RWPE2 (cell line): ENCODE results near the gene VWA3A.
A peak's percentile ranks its signal among the peaks of the same experiment; 100 is the strongest.

Source experiments
- ATAC-seq: fragments of 200-7000 bp; cut with Tn5 transposase; 3 replicates; pipeline ENCODE4 v1.9.1; 2021; ENCODE audit warnings: low read depth
- DNase-seq: peaks from one replicate; pipeline ENCODE4 v3.0.0-alpha.2; 2020; ENCODE audit warnings: low spot score
- H3K27ac ChIP-seq: fragments of 450-650 bp; 2 replicates; pipeline ENCODE4 v1.5.1; 2017; ENCODE audit warnings: mild to moderate bottlenecking; ENCODE audit not compliant: poor library complexity, severe bottlenecking
- H3K27me3 ChIP-seq: fragments of 250-450 bp; sonication (Bioruptor Pico); 2 replicates; pipeline ENCODE4 v1.5.1; 2021; ENCODE audit warnings: mild to moderate bottlenecking, moderate library complexity; ENCODE audit not compliant: insufficient read depth, poor library complexity, severe bottlenecking
- H3K36me3 ChIP-seq: fragments of 250-450 bp; sonication (Bioruptor Pico); 2 replicates; pipeline ENCODE4 v1.5.1; 2020; ENCODE audit warnings: low read depth, mild to moderate bottlenecking, moderate library complexity
- H3K4me1 ChIP-seq: fragments of 250-450 bp; sonication (Bioruptor Pico); 2 replicates; pipeline ENCODE4 v1.5.1; 2021; ENCODE audit warnings: mild to moderate bottlenecking, moderate library complexity; ENCODE audit not compliant: insufficient read depth, poor library complexity, severe bottlenecking
- H3K4me3 ChIP-seq: fragments of 250-450 bp; sonication (Bioruptor Pico); 2 replicates; pipeline ENCODE4 v1.5.1; 2021; ENCODE audit warnings: mild to moderate bottlenecking, moderate library complexity; ENCODE audit not compliant: severe bottlenecking
- H3K9me3 ChIP-seq: fragments of 250-450 bp; sonication (Bioruptor Pico); 2 replicates; pipeline ENCODE4 v1.5.1; 2021; ENCODE audit warnings: mild to moderate bottlenecking, moderate library complexity; ENCODE audit not compliant: severe bottlenecking
- CTCF ChIP-seq: fragments of 450-650 bp; IDR thresholded peaks from one replicate; pipeline ENCODE4 v1.5.1; 2017; ENCODE audit warnings: mild to moderate bottlenecking, moderate library complexity; ENCODE audit not compliant: poor library complexity, severe bottlenecking

VWA3A gene

DNA sequence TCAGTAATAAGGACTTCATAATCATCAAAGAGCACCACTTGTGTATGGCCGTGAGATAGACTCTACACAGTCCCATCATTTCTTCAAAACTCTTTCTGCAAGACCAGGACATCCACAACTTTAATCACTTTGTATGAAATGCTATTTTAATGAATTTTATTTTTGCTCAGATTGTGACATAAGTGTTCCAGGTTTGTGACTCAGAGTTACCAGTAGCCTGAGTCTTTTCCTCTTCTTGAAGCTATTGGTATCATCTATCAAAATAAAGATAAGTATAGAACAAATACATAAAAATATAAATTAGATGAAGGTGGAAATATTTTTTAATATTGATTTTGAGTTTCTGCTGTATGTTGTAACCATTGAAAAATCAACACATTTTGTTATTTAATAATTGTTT is 16.6 kb upstream of the VWA3A start:
- Histone ChIP-seq H3K27me3 (no peaks in the 10 kb centered on the region), H3K4me1 (peaks cover 43% of the 10 kb centered on the region), H3K9me3 (peaks cover 1% of the 10 kb centered on the region), H3K36me3 (peaks cover 52% of the 10 kb centered on the region), H3K4me3 (no peak overlapping the region), H3K27ac (peak overlapping the region; percentile 71)
- DNase-seq (no peak), ATAC-seq (no peak)
- TF ChIP-seq CTCF = no peak

DNA sequence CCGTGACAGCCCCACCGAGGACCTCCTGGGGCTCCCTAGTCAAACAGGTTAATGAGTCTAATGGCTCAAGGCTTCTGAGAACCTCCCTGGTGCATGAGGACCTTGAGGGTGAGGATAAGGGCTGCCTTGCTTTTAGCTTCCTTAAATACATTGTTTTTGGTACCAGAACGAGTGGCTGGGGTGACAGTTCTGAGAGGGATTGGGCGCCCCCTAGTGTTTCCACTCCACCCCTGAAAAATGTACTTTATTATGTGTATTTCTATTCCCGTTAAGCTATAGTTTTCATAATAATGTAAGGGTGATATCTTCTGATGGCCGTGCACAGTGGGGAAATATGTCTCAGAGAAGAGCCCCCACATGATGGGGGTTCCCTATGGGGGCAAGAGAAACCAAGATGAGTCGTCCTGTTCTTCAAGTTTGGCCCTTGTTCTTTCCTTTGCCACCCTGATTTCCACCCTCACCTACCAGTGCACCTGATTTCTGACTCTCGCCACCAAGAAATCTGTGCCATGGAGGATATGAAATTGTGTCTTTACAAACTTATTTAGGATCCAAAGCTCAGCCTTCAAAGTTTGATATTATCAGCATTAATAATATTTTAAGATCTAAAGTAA is 14.5 kb upstream of the VWA3A start:
- Histone ChIP-seq H3K4me1 (peaks cover 31% of the 10 kb centered on the region), H3K27me3 (no peaks in the 10 kb centered on the region), H3K9me3 (no peaks in the 10 kb centered on the region), H3K4me3 (no peak overlapping the region), H3K27ac (no peak overlapping the region), H3K36me3 (peaks cover 68% of the 10 kb centered on the region)
- ATAC-seq (peak; percentile 60; the same call in 2 of the 3 replicates), DNase-seq (no peak)
- TF ChIP-seq CTCF = peak; percentile 96

GRCh38 chr16:22078656-22079055 is 13.7 kb upstream of the VWA3A start:
- peaks cover 24% of the 10 kb centered on the region for H3K4me1 ChIP-seq
- no peak overlapping the region for H3K27ac ChIP-seq
- no peak for DNase-seq

DNA sequence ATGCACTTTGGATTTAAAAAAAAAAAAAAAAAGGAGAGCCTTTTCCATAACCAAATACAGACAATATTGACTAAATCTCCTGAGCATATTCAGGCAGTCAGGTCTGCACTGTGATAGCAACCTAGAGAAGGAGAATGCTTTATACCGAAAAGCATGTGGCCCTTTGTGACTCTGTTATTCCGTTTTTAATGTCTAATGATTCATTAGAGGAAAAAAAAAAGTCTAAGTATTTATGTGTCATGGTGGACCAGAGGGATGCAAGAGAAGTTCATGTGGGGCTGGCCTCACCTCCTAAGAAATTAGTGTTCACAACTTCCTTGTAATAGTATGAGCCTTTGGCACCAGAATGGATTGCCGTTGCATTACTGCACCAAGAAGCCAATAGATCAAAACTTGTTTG is 11.3 kb upstream of the VWA3A start:
- no peak overlapping the region for H3K27ac ChIP-seq
- peaks cover under 1% of the 10 kb centered on the region for H3K4me1 ChIP-seq
- no peaks in the 10 kb centered on the region for H3K9me3 ChIP-seq
- DNase-seq = no peak
- no peaks in the 10 kb centered on the region for H3K27me3 ChIP-seq
- TF ChIP-seq CTCF = no peak
- no peak overlapping the region for H3K4me3 ChIP-seq
- H3K36me3 ChIP-seq = peaks cover 81% of the 10 kb centered on the region
- ATAC-seq = no peak

More at GRCh38 chr16:22078656-22079055, 13.7 kb upstream of the VWA3A start:
- Histone ChIP-seq H3K4me3 (no peak overlapping the region), H3K9me3 (no peaks in the 10 kb centered on the region), H3K27me3 (no peaks in the 10 kb centered on the region), H3K36me3 (peaks cover 73% of the 10 kb centered on the region)
- ATAC-seq = no peak
- no peak for TF ChIP-seq CTCF

DNA sequence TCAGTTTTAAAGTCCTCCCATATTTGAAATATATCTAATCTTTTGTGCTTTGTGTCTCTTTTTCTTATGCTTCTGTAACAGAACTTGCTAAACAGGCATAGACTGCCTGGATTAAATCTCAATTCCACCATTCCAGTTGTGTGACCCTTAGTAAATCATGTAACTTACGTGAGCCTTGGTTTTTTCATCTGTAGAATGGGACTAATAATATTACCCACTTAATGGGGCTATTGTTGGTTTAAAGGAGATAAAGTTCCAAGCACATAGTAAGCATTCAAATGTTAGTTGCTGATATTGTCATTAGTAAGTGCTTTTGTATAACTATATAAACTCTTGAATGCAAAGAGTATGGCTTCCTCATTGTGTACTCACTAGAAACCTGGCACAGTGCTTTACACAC is 5.9 kb upstream of the VWA3A start:
- TF ChIP-seq CTCF = no peak
- H3K27ac ChIP-seq = no peak overlapping the region
- H3K4me1 ChIP-seq = no peaks in the 10 kb centered on the region
- DNase-seq (no peak), ATAC-seq (no peak)
- no peaks in the 10 kb centered on the region for H3K27me3 ChIP-seq
- H3K9me3 ChIP-seq = no peaks in the 10 kb centered on the region
- no peak overlapping the region for H3K4me3 ChIP-seq
- peaks cover 48% of the 10 kb centered on the region for H3K36me3 ChIP-seq
